NCI-H524 treated with DMSO at 0.1 percent for 48 hours (cell line): ENCODE measurements around the gene ITGA11.

Experiments
- DNase-seq: peaks from one replicate; lab custom pipeline; 2025; lab: John Stamatoyannopoulos, UW

The ITGA11 gene

GRCh38 chr15:68265081-68265480 is 166.9 kb downstream of the ITGA11 start:
- no peak for DNase-seq

- DNase-seq: no peak
These were observed 167.7 kb downstream of the ITGA11 start for GRCh38 chr15:68264282-68264681.

GRCh38 chr15:68262514-68263356 is 169.2 kb downstream of the ITGA11 start:
- DNase-seq: no peak

GRCh38 chr15:68261980-68262379 is 170.0 kb downstream of the ITGA11 start:
- DNase-seq: no peak

- no peak for DNase-seq
These were observed 170.7 kb downstream of the ITGA11 start for GRCh38 chr15:68261241-68261640.

GRCh38 chr15:68259883-68260282 is 172.1 kb downstream of the ITGA11 start:
- peak; percentile 78 for DNase-seq

GRCh38 chr15:68258692-68259091 is 173.3 kb downstream of the ITGA11 start:
- no peak for DNase-seq

GRCh38 chr15:68256675-68257450 is 175.1 kb downstream of the ITGA11 start:
- peak; percentile 24 for DNase-seq

GRCh38 chr15:68252925-68253534 is 178.9 kb downstream of the ITGA11 start:
- peak; percentile 79 for DNase-seq

GRCh38 chr15:68249058-68249713 is 182.8 kb downstream of the ITGA11 start:
- DNase-seq: no peak
